NCI-H146 treated with DMSO at 0.1 percent for 48 hours (cell line): Measurements from ENCODE around the gene CIB1.
"Not testable (repeated sequence)": the region's sequence is repeated elsewhere in the genome, so short reads cannot be mapped to it uniquely, and the experiment has no call there.

ENCODE experiments used
- DNase-seq: peaks from one replicate; lab custom pipeline; 2025; ENCODE audit not compliant: unreplicated experiment; lab: John Stamatoyannopoulos, UW

Gene CIB1

GRCh38 chr15:90201130-90201943, 32.4 kb downstream of the CIB1 start, which contains the start of gene SEMA4B:
Gene SEMA4B (plus strand): TSS chr15:90201330. CDS start chr15:90201579, 249 bp downstream.
- peak; percentile 24 for DNase-seq

GRCh38 chr15:90200534-90201129, 33.1 kb downstream of the CIB1 start:
- no peak for DNase-seq

GRCh38 chr15:90194655-90195054, 39.1 kb downstream of the CIB1 start:
- no peak for DNase-seq

- no peak for DNase-seq
Observed at GRCh38 chr15:90192961-90193786, 40.6 kb downstream of the CIB1 start.

- no peak for DNase-seq
Observed at GRCh38 chr15:90191794-90192509, 41.8 kb downstream of the CIB1 start.

- DNase-seq = no peak
Observed at GRCh38 chr15:90191344-90191687, 42.4 kb downstream of the CIB1 start.

GRCh38 chr15:90190606-90191343, 43.0 kb downstream of the CIB1 start:
- no peak for DNase-seq

- no peak for DNase-seq
Observed at GRCh38 chr15:90189781-90190467, 43.8 kb downstream of the CIB1 start.

GRCh38 chr15:90188914-90189748, 44.6 kb downstream of the CIB1 start:
- DNase-seq = no peak

GRCh38 chr15:90188065-90188464, 45.7 kb downstream of the CIB1 start:
- not testable (repeated sequence) for DNase-seq

- no peak for DNase-seq
Observed at GRCh38 chr15:90187257-90187868, 46.4 kb downstream of the CIB1 start.

- DNase-seq = peak; percentile 56
Observed at GRCh38 chr15:90184786-90185704, 48.7 kb downstream of the CIB1 start.

GRCh38 chr15:90184119-90184785, 49.5 kb downstream of the CIB1 start:
- DNase-seq = peak; percentile 16

GRCh38 chr15:90181776-90182175, 52.0 kb downstream of the CIB1 start:
- DNase-seq = no peak
